Stimulated activated naive CD8-positive, alpha-beta T cell treated with anti-CD3 and anti-CD28 coated beads, Interleukin-15, Interleukin-2, amounts not matched to agents 100 U/mL and 50 U/mL, for 24 hours (primary cell): ENCODE data around the gene CD28.
"Not testable (repeated sequence)": the region's sequence is repeated elsewhere in the genome, so short reads cannot be mapped to it uniquely, and the experiment has no call there.

Source experiments
- ATAC-seq: fragments of 150-1000 bp; cut with Tn5 transposase; one replicate; pipeline ENCODE4 v1.10.0; 2021
- DNase-seq: peaks from one replicate; pipeline ENCODE4 v3.0.0; 2021

CD28 gene

DNA sequence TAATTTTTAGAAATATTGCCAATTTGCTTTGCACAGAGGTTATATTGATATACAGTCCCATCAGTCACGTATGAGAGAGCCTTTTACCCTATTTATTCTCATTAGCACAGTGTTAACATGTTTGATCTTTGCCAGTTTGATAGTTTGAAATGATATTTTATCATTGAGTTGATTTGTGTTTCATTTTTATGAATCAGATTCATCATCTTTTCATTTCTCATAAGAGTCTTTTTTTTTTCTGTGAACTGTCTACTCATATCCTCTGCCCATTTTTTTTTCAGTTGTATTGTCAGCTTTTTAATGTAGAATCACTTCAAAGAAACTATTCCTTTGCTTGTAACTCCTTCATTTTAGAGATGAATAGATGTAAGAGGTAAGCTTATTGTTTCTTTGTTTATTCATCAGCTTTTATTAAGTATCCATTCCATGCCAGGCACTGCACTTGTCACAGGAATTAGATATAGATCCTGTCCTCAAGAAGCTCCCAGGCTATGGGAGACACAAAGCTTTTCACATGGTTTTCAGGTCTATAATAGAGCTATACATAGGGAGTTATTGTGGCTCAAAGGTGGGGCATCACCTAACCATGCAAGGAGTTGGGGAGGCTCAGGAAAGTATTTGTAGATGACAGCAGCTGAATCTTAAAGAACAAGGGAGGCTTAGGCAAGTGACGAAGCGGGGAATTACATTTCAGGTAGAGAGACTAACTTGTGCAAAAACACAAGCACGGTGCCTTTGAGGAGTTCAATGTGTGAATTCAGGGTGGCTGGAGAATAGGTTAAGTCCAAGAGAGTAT lies 42.1 kb downstream of the CD28 start:
- peak; percentile 58 for ATAC-seq
- DNase-seq = no peak

DNA sequence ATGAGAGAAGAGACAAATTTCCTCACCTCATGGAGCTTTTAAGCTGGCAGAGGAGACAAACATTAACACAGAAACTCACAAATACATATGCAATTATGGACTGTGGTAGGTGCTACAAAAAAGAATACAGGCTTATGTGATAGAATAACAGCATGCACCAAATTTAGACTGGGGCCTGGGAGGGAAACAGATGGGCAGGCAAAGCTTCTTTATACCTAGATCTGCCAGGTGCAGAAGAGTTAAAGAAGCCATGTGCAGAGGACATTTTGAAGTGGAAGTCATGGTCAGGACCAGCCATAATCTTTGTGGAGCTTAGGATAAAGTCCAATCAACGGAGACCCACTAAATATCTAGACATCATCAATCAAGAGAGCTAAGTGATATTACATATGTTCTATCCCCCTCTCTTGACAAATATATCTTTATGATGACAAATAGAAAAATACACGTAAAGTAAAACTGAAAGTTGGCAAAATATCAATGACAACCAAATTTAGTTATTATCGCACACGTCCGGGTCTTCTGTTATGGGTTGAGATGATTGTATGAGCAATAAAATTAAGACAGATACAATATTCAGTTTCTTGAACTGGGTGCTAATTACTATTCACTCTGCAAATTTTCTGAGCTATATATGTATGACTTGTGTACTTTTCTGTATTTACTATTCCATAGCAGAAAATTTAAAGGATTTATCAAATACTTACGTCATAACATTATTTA lies 44.1 kb downstream of the CD28 start:
- ATAC-seq (no peak), DNase-seq (no peak)

DNA sequence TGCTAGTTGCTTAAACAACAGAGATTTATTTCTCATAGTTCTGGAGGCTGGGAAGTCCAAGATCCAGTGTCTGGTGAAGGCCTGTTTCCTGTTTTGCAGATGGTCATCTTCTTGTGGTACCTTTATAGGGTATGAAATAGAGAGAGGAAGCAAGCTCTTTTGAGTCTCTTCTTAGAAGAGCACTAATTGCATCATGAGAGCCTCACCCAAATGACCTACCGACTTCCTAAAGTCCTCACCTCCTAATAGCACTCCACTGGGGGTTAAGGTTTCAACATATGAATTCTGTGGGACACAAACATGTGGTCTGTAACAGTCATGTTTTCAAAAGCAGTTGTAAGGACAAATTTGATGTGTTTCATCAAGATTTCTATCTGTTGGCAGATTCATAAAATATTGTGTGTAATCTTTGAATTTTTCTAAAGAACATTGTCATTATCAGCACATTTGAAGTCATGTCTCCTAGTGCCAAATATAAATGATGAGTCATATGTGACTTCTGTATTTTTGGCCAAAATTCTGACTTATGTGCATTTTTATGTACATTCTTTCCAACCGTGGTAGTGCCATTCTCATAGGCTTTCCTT lies 45.3 kb downstream of the CD28 start:
- no peak for DNase-seq
- no peak for ATAC-seq

DNA sequence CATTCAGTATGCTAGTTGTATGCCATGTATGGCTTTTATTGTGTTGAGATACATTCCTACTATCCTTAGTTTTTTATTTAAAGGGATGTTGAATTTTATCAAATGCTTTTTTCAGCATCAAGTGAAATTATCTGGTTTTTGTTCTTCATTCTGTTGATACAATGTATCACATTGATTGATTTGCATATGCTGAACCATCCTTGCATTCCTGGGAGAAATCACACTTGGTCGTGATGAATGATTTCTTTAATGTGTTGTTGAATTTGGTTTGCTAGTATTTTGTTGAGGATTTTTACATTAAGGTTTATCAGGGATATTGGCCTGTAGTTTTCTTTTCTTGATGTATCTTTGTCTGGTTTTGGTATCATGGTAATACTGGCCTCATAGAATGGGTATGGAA lies 49.7 kb downstream of the CD28 start:
- ATAC-seq = no peak

DNA sequence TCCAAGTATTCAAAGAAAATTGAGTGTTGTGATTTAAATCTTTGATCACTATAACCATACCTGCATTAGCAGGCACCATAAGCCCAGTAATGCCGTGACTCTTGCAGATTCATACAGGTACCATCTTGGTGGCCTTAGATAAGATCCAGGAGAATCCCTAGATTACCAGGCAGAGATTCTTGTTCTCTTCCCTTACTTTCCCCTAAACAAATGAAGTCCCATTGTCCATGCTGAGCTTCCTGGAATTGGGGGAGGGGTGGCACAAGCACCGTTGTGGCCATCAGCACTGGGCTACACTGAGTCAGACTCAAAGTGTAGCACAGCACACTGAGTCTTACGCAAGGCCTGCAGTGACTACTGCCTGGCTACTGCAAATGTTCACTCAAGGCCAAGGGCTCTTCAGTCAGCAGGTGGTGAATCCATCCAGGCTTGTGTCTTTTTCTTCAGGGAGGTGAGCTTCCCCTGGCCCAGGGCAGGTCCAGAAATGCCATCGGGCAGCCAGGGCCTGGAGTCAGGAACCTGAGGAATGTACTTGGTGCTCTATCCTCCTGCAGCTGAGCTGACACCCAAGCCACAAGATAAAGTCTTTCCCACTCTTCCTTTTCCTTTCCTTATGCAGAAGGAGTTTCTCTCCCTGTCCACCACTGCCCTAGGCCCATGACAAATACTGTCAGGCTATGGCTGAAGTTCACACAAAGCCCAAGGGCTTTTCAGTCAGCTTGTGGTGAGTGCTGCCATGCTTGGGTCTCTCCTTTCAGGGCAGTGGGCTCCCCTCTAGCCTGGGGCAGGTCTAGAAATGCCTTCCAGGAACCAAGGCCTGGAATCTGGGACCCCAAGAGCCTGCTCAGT lies 52.6 kb downstream of the CD28 start:
- no peak for ATAC-seq

More for the DNA sequence above, 49.7 kb downstream of the CD28 start:
- DNase-seq = no peak

DNA sequence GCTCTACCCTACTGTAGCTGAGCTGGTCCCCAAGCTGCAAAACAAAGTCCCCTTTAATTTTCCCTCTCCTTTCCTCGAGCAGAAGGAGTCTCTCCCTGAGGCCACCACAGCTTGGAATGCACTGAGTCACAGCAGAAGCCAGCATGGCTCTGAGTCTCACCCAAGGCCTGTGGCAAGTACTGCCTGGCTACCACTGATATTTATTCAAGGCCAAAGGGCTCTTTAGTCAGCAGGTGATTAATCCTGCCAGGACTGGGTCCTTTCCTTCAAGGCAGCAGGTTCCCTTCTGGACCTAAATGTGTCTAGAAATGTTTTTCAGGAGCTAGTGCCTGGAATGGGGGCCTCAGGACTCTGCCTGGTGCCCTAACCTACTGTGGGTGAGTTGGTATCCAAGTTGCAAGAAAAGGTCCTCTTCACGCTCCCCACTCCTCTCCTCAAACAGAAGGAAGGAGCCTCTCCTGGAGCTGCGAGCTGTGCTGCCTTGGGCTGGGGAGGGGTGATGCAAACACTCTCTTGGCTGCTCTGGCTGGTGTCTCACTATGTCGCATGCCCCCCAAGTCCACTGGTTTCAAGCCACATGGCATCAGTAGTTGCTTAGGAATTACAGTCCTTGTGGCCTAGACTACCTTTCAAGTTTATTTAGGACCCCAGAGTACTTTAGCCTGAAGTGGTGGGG lies 53.4 kb downstream of the CD28 start:
- no peak for ATAC-seq
- DNase-seq = no peak

More for the DNA sequence above, 52.6 kb downstream of the CD28 start:
- no peak for DNase-seq

DNA sequence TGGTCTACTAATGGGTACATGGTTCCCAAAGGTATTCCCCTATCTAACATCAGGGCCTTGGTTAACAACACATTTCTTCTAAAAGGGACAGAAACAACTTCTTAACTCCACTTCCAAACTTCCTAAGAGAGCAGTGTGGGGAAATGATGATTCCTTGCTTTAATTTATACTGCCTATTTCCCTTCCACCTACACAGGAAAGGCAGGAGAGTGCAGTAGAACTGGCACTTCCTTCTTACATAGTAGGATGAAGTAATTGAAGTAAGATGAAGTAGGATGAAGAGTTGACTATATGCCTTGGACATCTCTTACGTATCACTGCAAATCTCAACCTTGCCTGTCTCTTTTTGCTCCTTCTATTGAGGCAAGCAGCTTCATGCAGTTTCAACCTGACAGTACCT lies 54.7 kb downstream of the CD28 start:
- no peak for ATAC-seq
- DNase-seq = no peak

DNA sequence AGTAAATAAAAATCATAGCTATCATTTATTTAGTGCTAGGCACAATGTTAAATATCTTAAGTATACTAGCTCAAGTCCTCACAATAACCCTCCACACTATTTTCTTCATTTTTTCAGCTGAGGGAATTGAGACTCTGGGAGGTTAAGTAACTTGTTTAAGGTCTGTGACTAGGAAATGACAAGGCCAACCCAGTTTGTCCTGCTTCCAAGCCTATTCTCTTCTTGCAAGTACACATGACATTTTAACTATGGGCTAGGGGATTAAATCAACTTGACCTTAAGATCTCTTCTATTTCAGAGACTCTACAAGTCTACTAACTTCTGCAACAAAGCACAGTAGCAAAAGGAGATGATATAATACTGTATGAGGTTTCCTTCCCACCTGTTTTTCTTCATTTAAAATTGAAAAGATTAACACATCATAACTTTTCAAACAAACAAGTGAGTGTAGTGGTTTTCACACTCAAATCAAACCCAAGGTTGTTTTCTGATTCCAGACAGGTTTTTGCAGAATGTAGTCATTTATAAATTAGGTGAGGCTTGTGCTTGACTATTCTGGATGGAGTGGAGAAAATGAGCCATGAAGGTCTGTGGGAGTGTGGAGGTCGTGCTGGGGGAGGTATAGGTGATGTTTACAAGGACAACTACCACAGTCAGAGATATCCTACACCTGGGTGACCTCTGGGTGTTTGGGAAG lies 57.0 kb downstream of the CD28 start:
- ATAC-seq = peak; percentile 86
- no peak for DNase-seq

DNA sequence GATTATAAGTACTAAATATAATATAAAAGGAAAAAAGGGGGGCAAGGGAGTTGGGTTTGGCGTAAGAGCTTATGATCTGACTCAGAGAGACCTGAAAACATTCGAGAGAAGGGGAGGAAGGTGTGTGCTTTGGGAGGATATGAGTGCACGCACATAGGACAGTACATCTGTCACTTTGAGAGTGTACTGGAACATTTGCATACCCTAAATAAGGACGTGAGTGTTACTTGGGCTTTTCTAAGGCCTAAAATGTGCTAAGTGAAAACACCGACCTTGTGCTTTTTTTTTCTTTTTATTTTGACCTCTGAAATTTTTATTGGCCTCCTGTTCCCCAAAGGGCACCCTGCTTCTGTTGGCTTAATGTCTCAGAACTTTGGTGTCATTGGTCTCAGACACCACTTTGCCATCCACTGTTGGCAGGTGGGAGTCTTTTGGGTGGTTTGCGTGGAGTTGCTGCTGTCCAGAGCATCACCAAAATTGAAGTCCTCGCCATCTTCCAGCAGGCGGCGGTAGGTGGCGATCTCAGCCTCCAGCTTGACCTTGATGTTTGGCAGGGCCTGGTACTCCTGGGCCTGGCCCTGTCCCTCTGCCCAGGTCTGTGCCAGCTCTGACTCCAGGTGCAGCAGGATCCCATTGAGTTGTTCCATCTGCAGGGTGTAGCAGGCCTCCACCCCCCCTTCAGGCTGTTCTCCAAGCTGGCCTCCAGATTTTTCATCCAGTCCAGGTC lies 57.7 kb downstream of the CD28 start:
- ATAC-seq (peak; percentile 97), DNase-seq (no peak)

DNA sequence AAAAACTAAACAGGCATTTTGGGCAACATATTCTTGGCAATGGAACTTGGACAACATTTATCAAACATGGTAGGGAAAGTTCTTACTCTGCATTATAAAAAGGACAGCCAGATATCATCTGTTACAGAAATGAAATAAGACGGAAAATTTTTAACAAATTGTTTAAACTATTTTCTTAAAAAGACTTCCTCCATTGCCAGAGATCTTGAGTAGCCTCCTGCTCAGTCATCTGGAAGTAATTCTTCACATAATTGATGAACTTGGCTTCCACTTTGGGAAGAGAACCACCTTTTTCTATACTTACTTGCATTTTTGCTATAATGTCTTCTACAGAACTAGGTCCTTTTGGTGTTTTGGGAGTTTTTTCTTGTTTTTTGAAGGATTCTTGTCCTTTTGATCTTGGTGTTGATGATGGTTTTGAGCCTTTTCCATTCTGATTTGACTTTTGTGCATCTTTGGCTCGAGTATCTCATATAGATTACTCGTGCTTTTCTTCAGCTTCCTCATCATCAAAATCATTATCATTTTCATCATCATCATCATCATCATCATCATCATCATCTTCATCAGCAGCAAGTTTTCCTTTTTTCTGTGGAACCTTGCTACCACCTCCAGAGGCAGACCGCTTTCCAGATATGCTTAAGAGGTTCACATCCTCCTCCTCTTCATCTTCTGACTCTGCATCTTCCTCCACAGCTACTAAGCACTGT lies 66.2 kb downstream of the CD28 start:
- ATAC-seq (no peak), DNase-seq (no peak)

DNA sequence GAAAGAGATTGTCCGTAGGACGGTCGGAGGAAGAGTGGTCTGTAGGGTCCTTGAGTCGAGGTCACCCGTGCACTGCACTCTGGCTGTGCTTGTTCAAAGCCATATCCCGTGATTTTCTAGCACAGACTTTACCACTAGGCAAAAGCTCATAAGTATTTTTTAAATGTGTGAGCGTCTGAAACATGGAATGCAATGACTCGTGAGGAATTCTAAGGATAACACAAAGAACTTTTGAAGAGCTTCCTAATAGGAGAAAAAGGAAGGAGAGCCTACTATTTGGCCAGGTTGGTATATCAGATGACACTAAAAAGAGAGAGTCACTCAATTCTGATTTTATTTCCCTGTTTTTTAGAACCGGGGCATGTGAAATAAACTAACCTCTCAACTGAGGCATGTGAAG lies 68.3 kb downstream of the CD28 start:
- DNase-seq = no peak
- ATAC-seq = no peak

DNA sequence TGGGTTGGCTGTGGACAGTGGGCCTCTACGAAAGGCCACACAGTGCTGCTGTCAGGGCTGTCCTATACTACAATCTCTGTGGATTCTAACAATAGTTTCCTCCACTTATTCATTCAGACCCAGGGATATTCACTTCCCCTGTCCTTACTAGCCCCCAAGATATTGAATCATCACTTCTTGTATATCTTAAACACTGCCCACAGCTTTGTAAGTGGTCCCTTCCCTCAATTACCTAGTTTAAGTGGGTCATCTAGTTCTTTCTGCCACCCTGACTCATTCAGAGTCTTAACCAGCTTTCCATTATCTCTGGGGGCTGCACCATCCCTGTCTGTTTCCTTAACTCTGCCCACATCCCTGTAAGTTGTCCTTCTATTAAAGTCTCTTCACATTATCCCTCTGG lies 69.2 kb downstream of the CD28 start:
- DNase-seq (no peak), ATAC-seq (peak; percentile 49)

DNA sequence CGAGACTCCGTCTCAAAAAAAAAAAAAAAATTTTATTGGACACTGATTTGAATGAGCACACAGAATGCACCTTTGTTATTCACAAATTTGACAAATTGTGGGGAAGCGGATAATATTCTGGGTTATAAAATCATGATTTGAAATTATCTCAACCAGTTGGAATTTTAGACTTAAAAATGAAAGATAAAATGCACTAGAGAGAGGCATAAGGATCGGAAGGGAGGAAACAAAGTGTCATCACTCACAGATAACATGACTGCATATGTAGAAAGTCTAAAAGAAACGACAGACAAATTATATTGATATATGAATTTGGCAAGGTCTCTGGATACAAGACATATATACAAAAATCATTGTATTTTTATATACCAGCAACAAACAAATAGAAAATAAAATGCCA lies 70.6 kb downstream of the CD28 start:
- ATAC-seq (no peak), DNase-seq (no peak)

DNA sequence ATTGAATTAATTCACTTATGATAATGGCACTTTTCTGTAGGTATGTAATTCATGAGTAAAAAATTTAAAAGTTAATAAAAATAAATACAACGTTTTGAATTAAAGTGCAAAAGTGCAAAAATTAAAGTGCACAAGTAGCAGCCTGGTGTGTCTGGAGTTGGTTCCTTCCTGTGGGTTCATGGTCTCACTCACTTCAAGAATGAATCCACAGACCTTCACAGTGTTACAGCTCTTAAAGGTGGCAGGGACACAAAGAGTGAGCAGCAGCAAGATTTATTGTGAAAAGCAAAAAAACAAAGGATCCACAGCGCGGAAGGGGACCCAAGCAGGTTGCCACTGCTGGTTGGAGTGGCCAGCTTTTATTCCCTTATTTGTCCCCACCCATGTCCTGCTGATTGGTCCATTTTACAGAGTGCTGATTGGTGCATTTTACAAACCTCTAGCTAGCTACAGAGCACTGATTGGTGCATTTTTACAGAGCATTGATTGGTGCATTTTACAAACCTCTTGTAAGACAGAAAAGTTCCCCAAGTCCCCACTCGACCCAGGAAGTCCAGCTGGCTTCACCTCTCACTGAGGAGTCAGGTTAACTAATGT lies 73.1 kb downstream of the CD28 start:
- not testable (repeated sequence) for ATAC-seq, DNase-seq

DNA sequence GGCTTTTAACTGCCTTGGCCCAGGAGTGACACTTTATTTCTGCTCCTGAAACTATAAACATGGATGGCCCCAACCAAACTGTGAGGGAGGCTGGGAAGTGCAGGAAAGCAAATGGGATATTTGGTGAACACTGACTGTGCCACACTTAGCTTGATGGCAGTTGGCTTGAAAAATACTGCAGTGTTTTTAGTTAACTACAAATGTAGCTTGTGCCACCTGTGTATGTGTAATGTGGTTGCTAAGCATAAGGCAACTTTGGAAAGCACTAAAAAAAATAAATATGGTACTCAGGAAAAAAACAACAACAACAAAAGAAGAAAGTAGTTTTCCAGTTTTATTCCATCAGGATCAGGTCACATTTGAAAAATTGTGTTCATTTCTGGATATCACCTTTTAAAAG lies 73.8 kb downstream of the CD28 start:
- DNase-seq (no peak), ATAC-seq (no peak)

DNA sequence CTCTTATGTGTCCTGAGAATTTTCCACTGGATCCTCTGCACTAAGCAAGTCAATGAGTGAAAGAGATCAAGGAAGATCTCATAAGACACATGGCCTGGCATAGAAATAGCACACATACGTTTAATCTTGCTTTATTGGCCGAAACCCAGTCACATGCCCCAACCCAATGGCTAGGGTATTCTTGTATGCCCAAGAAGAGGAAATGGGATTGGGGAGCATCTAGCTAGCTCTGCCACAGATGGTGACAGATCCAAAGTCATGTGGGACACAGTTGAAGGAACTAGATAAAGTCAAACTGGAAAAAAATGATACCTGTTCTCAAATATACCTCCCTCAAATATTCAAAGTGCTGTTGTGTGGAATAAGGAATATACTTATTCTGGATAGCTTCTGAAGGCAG lies 74.7 kb downstream of the CD28 start:
- DNase-seq = no peak
- ATAC-seq = no peak

DNA sequence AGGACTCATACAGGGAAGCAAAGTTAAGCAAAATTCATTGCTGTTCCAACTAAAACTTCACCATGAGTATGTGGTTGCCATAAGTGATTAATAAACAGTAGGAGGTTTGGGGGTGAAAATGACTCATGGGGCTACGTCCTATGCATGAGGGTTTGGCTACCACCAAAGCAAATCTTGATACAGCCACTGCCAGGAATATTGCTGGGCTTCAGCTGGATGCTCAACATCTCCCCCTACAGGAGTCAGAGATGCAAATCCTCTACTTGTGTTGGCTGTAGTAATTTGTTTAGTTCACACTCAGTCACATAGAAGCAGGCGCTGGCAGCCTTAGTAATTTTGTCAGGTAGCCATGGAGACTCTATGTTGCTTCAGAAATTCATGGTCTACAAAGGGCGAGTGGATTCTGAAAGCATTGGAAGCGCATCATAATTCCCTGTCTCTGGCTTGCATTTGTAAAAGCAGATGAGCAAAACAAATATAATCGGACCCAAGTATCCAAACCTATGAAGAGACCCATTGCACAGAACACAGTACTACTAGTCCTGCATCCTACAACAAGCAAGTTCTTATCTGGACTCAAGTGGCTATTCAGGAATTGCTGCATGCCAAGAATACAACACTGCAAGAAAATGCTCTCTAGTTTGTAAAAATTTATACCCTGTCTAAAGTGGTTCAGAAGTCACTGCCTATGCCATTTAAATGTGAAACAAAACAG lies 76.0 kb downstream of the CD28 start:
- DNase-seq (peak; percentile 64), ATAC-seq (peak; percentile 97)

DNA sequence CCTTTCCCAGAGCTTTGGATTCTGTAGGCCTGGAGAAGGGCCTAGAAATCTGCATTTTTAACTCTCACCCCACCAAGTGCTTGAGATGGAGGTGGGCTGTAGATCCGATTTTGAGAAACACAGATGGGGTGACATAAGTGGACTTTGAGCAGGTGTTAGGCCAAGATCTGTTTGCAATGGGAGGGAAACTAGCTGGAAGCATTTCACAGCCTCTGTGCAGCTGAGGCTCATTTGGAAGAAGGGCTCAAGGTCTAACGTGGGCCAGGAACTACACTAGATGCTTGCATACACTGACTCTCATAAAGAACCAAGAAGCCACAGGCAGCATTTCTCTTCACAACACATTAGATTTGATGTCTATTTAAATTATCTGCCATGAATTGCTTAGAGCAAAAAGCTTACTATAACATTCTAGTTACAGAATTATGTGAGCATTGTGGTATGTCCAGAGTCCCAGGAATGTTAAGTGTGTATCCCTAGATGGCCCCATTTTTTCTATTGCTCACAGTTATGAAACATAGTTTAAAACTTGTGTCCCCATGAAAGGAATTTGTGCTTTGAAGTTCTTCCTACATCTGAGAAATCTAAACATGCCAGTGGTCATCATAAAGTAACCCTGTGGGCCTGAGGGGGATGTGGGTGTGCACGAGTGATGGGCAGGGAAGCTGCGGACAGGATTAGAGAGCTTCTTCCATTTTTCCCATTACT lies 77.2 kb downstream of the CD28 start:
- ATAC-seq (no peak), DNase-seq (no peak)
